GM23338 (cell line): ENCODE measurements around the gene CRB2. TPM values are rescaled to one million over a fixed set of nuclear protein-coding genes. Genes with fewer than 3 reads are reported as not detected.

Source experiments
- ATAC-seq: fragments of 200-7000 bp; cut with Tn5 transposase; 3 replicates; pipeline ENCODE4 v1.9.1; 2020
- DNase-seq: peaks from one replicate; pipeline ENCODE4 v3.0.0-alpha.2; 2015; ENCODE audit warnings: low spot score
- H2AFZ ChIP-seq: fragments of 200-600 bp; sonication (generic); 2 replicates; pipeline ENCODE4 v1.8.0; 2016; ENCODE audit warnings: antibody characterized with exemption, mild to moderate bottlenecking, moderate library complexity
- H3F3A ChIP-seq: fragments of 200-600 bp; sonication (generic); replicated peaks from 2 replicates; pipeline ENCODE4 v1.8.0; 2017; ENCODE audit warnings: antibody characterized with exemption, mixed run types, low read depth
- H3K27ac ChIP-seq: fragments of 200-600 bp; sonication (generic); 2 replicates; pipeline ENCODE4 v1.6.1; 2016; ENCODE audit warnings: low read depth
- H3K27me3 ChIP-seq: fragments of 200-600 bp; sonication (generic); 2 replicates; pipeline ENCODE4 v1.8.0; 2016; ENCODE audit warnings: mild to moderate bottlenecking, mixed run types, moderate library complexity; ENCODE audit not compliant: insufficient read depth
- H3K36me3 ChIP-seq: fragments of 200-600 bp; sonication (generic); 2 replicates; pipeline ENCODE4 v1.8.0; 2016; ENCODE audit warnings: mild to moderate bottlenecking; ENCODE audit not compliant: insufficient read depth
- H3K4me1 ChIP-seq: fragments of 200-600 bp; sonication (generic); 2 replicates; pipeline ENCODE4 v1.8.0; 2016; ENCODE audit warnings: mild to moderate bottlenecking, moderate library complexity; ENCODE audit not compliant: insufficient read depth
- H3K4me2 ChIP-seq: fragments of 200-600 bp; sonication (generic); 2 replicates; pipeline ENCODE4 v1.7.1; 2017; ENCODE audit warnings: mixed run types
- H3K4me3 ChIP-seq: fragments of 200-600 bp; sonication (generic); 2 replicates; pipeline ENCODE4 v1.6.1; 2016; ENCODE audit warnings: mixed run types
- H3K79me2 ChIP-seq: fragments of 200-600 bp; sonication (generic); replicated peaks from 2 replicates; pipeline ENCODE4 v1.8.0; 2017; ENCODE audit warnings: mild to moderate bottlenecking; ENCODE audit not compliant: insufficient read depth
- H3K9me2 ChIP-seq: fragments of 200-600 bp; sonication (generic); 2 replicates; pipeline ENCODE4 v1.8.0; 2017; ENCODE audit not compliant: insufficient read depth
- H4K20me1 ChIP-seq: fragments of 200-600 bp; sonication (generic); replicated peaks from 2 replicates; pipeline ENCODE4 v1.8.0; 2017; ENCODE audit warnings: mild to moderate bottlenecking; ENCODE audit not compliant: insufficient read depth
- H3K27ac Mint-ChIP-seq: 2 replicates; pipeline ENCODE4 v1.8.0; 2020; ENCODE audit warnings: inconsistent platforms, mild to moderate bottlenecking, moderate library complexity, mixed read lengths
- H3K27me3 Mint-ChIP-seq: 3 replicates; pipeline ENCODE4 v1.8.0; 2022; ENCODE audit warnings: low read depth, mild to moderate bottlenecking, moderate library complexity, mixed read lengths, inconsistent platforms; ENCODE audit not compliant: insufficient read depth, poor library complexity
- H3K36me3 Mint-ChIP-seq: 3 replicates; pipeline ENCODE4 v1.8.0; 2021; ENCODE audit warnings: low read depth, mild to moderate bottlenecking, inconsistent platforms, moderate library complexity, mixed read lengths
- H3K4me1 Mint-ChIP-seq: 3 replicates; pipeline ENCODE4 v1.8.0; 2020; ENCODE audit warnings: mild to moderate bottlenecking, inconsistent platforms, mixed read lengths
- H3K4me3 Mint-ChIP-seq: 3 replicates; pipeline ENCODE4 v1.8.0; 2021; ENCODE audit warnings: moderate library complexity, mild to moderate bottlenecking, inconsistent platforms, mixed read lengths
- H3K9me3 Mint-ChIP-seq: 3 replicates; pipeline ENCODE4 v1.8.0; 2020; ENCODE audit warnings: moderate library complexity, mild to moderate bottlenecking, inconsistent platforms, mixed read lengths
- CTCF ChIP-seq, 2 experiments: fragments of 200-600 bp in 1 of 2; sonication (generic) in 1 of 2; conservative IDR thresholded peaks; 2 replicates each; pipeline versions ENCODE4 v1.5.1 to v1.6.1; 2016 to 2017; ENCODE audit warnings: antibody characterized with exemption in 2 of 2, low read depth in 2 of 2, mild to moderate bottlenecking in 2 of 2, moderate library complexity in 1 of 2
- NANOG ChIP-seq: IDR thresholded peaks from 2 replicates; pipeline ENCODE4 v1.6.1; 2016; ENCODE audit warnings: antibody characterized with exemption, borderline replicate concordance
- POLR2AphosphoS5 ChIP-seq: IDR thresholded peaks from 2 replicates; pipeline ENCODE4 v1.6.1; 2016; ENCODE audit warnings: antibody characterized with exemption, low read depth
- ZNF462 ChIP-seq: fragments of 250-450 bp; sonication (Bioruptor Pico); IDR thresholded peaks from 2 replicates; pipeline ENCODE4 v1.5.0; 2020; ENCODE audit warnings: mild to moderate bottlenecking, moderate library complexity
- polyA plus RNA-seq: library from polyadenylated mRNA; unstranded; fragments of >200 nt; fragmentation: Nextera tagmentation; extraction: Ambion mirVana; gene quantifications from 2 replicates; pipeline ENCODE4 v1.2.1, GENCODE V29; 2016
- total RNA-seq: library from RNA; depleted of rRNA; stranded (reverse); fragments of >200 nt; shearing (Covaris generic); gene quantifications from 2 replicates; pipeline ENCODE4 v1.2.3, GENCODE V29; 2014
- TF ChIP-seq, protein P1 (sequence below): IDR thresholded peaks from one replicate; pipeline ENCODE4 v1.6.1; 2018; ENCODE audit warnings: antibody characterized with exemption; ENCODE audit not compliant: unreplicated experiment

The CRB2 gene
- total and polyA plus RNA-seq, 2 experiments from 2014 or later: 0.34 to 10.2 TPM

- Histone ChIP-seq H3K9me2 (no peaks in the 10 kb centered on the region), H2AFZ (no peak overlapping the region), H3K27ac (no peak overlapping the region), H3K36me3 (no peaks in the 10 kb centered on the region), H3K27me3 (no peaks in the 10 kb centered on the region), H3K79me2 (no peaks in the 10 kb centered on the region), H3K4me2 (no peak overlapping the region), H4K20me1 (no peaks in the 10 kb centered on the region), H3F3A (0 out of 2 replicates have a peak, but pooled peaks cover 2% of the 10 kb centered on the region), H3K4me1 (no peaks in the 10 kb centered on the region; the same call in 1 of the 2 replicates), H3K4me3 (no peak overlapping the region)
- H3K4me1 Mint-ChIP-seq: peaks cover 14% of the 10 kb centered on the region
- no peak for TF ChIP-seq ZNF462 (CRISPR knock-in tag)
- no peak for TF ChIP-seq CTCF (conservative IDR thresholded peaks at IDR 0.05; ENCODE audit: low read depth in 2 of 2)
- no peak for TF ChIP-seq NANOG
- TF ChIP-seq POLR2AphosphoS5: no peak
- TF ChIP-seq, protein P1, sequence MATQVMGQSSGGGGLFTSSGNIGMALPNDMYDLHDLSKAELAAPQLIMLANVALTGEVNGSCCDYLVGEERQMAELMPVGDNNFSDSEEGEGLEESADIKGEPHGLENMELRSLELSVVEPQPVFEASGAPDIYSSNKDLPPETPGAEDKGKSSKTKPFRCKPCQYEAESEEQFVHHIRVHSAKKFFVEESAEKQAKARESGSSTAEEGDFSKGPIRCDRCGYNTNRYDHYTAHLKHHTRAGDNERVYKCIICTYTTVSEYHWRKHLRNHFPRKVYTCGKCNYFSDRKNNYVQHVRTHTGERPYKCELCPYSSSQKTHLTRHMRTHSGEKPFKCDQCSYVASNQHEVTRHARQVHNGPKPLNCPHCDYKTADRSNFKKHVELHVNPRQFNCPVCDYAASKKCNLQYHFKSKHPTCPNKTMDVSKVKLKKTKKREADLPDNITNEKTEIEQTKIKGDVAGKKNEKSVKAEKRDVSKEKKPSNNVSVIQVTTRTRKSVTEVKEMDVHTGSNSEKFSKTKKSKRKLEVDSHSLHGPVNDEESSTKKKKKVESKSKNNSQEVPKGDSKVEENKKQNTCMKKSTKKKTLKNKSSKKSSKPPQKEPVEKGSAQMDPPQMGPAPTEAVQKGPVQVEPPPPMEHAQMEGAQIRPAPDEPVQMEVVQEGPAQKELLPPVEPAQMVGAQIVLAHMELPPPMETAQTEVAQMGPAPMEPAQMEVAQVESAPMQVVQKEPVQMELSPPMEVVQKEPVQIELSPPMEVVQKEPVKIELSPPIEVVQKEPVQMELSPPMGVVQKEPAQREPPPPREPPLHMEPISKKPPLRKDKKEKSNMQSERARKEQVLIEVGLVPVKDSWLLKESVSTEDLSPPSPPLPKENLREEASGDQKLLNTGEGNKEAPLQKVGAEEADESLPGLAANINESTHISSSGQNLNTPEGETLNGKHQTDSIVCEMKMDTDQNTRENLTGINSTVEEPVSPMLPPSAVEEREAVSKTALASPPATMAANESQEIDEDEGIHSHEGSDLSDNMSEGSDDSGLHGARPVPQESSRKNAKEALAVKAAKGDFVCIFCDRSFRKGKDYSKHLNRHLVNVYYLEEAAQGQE: no peak
- H3K27me3 Mint-ChIP-seq: peaks cover 7% of the 10 kb centered on the region
- H3K27ac Mint-ChIP-seq: no peak overlapping the region
- no peak for DNase-seq
- H3K36me3 Mint-ChIP-seq: no peaks in the 10 kb centered on the region
- no peak for ATAC-seq
- H3K4me3 Mint-ChIP-seq: no peak overlapping the region
- H3K9me3 Mint-ChIP-seq: no peaks in the 10 kb centered on the region; the same call in 2 of the 3 replicates
Measured at GRCh38 chr9:123315635-123316034, 40.4 kb upstream of the CRB2 start.
